HG02973 (cell line): ENCODE data around the gene RHCE.
"Not testable (repeated sequence)": the region's sequence is repeated elsewhere in the genome, so short reads cannot be mapped to it uniquely, and the experiment has no call there.

ENCODE experiments used
- ATAC-seq: cut with Tn5 transposase; IDR thresholded peaks from one replicate; pipeline ENCODE4 v1.9.1; 2021; ENCODE audit warnings: moderate library complexity; ENCODE audit not compliant: unreplicated experiment

RHCE gene

GRCh38 chr1:25420715-25421114 lies at the start of gene RHCE:
TSS of gene RHCE (minus strand) at chr1:25420825. CDS start at chr1:25420786, 39 bp downstream.
- not testable (repeated sequence) for ATAC-seq

DNA sequence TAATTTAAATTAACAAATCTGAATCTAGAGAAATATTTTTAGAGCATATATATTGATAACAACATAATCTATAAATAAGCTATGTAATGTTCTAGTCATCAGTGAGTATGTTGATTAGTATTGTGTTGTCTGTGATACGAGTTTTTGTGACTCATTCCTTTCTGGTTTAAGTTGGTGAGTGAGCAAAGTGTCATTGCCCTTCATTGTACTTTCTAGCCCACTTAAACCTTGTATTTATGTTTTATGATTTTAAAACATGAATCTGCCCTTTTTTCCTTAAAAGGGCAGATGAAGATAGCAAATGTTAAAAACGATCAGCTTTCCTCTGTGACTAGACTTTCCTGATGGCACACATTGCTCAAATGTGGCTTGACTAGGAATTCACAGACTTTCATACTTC lies 48.6 kb upstream of the RHCE start:
- no peak for ATAC-seq

- no peak for ATAC-seq
These were observed 47.4 kb upstream of the RHCE start for GRCh38 chr1:25468033-25468432.

DNA sequence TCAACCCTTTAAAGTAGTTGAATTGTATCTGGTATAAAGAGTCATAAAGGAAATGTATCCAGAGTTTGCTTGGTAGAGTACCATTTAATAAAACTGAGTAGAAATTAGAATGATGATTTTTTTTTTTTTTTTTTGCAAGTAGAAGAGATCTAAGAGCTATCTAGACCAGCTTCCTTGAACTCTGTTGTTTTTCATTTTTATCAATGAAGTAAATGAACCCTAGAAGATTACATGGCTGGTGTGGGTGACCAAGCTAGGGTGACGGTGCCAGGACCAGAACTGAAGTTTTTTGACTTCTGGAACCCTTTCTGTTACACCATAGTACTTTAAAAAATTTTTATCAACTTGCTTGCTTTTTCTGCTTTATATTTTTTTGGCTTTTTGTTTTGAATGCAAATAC lies 47.0 kb upstream of the RHCE start:
- no peak for ATAC-seq

- no peak for ATAC-seq
These were observed 46.6 kb upstream of the RHCE start for GRCh38 chr1:25467193-25467592.

DNA sequence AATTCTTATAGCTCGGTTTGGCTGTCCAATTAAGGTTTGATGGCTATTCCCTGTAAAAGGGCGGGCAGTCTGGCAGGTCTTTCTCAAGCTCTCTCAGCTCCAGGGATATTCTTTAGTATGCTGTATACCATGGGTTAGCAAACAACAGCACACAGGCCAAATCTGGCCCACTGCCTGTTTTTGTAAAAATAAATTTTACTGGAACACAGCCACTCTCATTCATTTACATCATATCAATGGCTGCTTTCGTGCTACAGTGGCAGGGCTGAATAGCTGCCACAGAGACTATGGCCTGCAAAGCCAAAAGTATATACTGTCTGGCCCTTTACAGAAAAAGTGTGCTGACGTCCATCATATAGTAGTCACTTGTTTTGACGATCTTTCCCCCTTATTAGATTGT lies 42.1 kb upstream of the RHCE start:
- no peak for ATAC-seq

- no peak for ATAC-seq
These were observed 41.2 kb upstream of the RHCE start for GRCh38 chr1:25461849-25462248.

DNA sequence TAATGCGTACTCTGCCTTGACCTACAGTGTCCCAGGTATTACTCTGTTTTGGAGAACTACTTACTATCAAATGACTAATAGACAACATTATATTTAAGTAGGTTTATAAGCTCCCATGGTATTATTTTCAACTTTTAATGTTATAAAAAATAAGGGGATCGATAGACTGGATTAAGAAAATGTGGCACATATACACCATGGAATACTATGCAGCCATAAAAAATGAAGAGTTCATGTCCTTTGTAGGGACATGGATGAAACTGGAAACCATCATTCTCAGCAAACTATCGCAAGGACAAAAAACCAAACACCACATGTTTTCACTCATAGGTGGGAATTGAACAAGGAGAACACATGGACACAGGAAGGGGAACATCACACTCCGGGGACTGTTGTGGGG lies 40.2 kb upstream of the RHCE start:
- ATAC-seq = not testable (repeated sequence)

DNA sequence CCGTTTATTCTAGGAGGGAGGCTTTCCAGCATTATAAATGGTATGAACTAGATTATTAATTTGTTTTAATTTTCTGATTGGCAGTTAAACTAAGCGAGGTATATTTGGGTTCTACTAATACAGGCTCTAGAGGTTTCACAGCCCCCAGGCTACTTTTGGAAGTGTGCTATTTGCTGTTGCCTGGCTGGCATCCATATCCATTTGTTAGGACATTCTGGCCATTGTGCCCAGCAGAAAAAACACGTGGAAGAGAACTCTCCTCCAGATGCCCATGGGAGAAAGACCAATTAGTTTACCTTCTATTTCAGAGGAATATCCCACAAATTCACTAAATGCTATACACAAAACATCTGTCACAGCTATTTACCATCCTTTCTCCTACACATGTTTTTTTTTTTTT lies 39.4 kb upstream of the RHCE start:
- no peak for ATAC-seq

DNA sequence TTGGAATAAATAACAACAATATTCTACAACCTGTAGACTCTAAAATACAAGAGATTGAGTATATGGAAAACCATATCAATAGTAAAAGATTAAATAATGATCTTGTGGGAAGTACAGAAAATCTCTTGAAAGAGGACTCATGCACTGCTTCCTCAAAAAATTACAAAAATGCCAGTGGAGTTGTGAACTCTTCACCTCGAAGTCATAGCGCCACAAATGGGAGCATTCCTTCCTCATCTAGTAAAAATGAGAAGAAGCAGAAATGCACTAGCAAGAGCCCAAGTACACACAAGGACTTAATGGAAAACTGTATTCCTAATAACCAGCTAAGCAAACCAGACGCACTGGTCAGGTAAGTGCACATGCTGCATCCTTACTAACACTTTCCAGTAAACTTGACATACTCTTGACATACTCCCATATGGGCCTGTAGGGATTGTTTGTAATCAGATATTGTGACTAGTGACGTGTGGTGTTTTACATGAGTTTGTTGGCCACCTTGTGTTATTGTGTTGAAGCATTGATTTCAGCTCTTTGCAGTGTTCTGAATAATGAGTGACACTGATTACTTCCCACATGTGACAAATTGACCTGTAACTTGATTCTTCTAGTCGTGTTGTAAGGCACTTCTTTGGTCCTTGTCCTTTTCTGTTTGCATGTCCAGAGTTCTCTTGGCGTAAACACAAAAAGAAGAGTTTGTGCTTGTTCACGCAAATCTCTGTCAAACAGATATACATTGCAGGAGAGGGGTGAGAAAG lies 38.1 kb upstream of the RHCE start:
- no peak for ATAC-seq

DNA sequence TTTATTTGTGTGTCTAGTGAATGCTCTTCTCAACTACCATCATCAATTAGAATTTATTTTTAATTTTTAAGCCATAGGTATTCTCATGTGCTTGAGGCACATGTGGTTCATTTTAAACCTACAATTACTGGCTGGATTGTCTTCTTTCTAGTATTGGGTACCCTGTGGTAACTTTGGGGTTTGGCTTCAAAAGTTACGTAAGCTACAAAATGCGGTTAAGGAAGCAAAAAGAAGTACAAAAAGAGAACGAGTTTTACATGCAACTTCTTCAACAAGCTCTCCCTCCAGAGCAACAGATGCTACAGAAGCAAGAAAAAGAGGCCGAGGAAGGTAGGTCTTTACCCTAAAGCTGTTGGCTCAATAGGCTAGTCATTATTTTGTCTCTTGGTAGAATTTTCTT lies 35.9 kb upstream of the RHCE start:
- no peak for ATAC-seq

- ATAC-seq = no peak
These were observed 31.3 kb upstream of the RHCE start for GRCh38 chr1:25451908-25452307.

- no peak for ATAC-seq
These were observed 30.3 kb upstream of the RHCE start for GRCh38 chr1:25450891-25451290.

GRCh38 chr1:25447547-25447946 lies 26.9 kb upstream of the RHCE start:
- ATAC-seq = no peak

DNA sequence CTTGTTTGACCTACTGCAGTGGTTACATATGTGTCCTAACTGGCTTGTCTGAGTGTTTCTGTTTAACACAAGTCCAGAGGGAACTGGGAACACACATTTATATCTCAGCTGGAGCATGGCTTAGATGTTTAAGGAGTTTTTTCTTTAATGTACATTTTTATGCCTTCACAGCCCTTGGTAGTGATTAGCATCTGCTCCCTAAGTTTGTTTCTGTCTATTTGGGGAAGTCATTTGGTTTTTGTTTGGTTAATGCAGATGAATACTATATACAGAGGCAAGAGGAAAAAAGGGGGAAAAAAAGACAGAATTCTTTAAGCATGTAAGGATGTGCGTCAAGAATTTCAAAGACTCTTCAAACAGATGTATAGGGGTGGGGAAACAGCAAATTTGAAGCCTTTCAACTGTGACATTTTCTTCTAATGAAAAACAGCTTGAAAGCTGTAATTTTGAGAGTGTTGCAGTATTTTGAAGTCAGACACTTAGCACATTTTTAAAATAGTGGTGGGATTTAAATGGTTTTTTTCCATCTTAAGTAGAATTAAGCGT lies 25.4 kb upstream of the RHCE start:
- ATAC-seq = no peak

DNA sequence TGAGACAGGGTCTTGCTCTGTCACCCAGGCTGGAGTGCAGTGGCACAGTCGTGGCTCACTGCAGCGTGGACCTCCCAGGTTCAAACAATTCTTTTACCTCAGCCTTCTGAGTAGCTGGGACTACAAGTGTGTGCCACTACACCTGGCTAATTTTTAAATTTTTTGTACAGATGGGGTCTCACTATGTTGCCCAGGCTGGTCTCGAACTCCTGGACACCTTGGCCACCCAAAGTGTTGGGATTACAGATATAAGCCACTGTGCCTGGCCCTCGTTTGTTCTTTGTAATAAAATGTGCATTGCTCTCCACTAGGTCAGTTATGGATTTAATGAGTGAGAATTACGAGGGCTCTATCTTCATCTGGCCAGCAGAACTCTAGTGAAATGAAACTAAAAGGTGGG lies 24.0 kb upstream of the RHCE start:
- ATAC-seq = not testable (repeated sequence)

GRCh38 chr1:25443030-25443699 lies 22.5 kb upstream of the RHCE start:
- ATAC-seq = no peak

- ATAC-seq = no peak
These were observed 21.6 kb upstream of the RHCE start for GRCh38 chr1:25442178-25442577.

GRCh38 chr1:25439287-25439686 lies 18.7 kb upstream of the RHCE start:
- no peak for ATAC-seq

DNA sequence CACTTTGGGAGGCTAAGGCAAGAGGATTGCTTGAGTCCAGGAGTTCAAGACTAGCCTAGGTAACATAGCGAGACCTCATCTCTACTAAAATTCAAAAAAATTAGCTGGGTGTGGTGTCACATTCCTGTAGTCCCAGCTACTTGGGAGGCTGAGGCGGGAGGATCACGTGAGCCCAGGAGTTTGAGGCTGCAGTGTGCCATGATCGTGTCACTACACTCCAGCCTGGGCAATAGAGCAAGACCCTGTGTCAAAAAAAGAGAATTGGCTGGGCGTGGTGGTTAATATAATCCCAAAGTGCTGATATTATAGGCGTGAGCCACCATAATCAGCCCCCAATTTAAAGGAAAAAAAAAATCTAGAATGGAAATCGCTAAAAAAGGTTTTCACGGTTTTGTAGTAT lies 17.0 kb upstream of the RHCE start:
- no peak for ATAC-seq

- no peak for ATAC-seq
These were observed 14.9 kb upstream of the RHCE start for GRCh38 chr1:25435397-25436108.
